SK-N-SH (cell line): ENCODE data around the gene TRPM6. TPM values are rescaled to one million over a fixed set of nuclear protein-coding genes. Genes with fewer than 3 reads are reported as not detected.

ENCODE experiments used
- CTCF ChIA-PET: fragments of 300-600, 350-600 bp; formaldehyde crosslinking; extraction: SDS; loops from one replicate; lab custom pipeline; 2021; lab: Yijun Ruan, JAX
- POLR2A ChIA-PET: fragments of 350-600 bp; sonication (Branson Sonifier 250); formaldehyde crosslinking; extraction: SDS; loops from one replicate; lab custom pipeline; 2020; ENCODE audit warnings: antibody characterized with exemption, inconsistent platforms; lab: Yijun Ruan, JAX
- DNase-seq: peaks from one replicate; pipeline ENCODE4 v3.0.0; 2012
- H2AFZ ChIP-seq: fragments of 200-600 bp; sonication (generic); 2 replicates; pipeline ENCODE4 v1.8.1; 2016; ENCODE audit warnings: antibody characterized with exemption, mild to moderate bottlenecking, low read depth
- H3F3A ChIP-seq: fragments of 200-600 bp; sonication (generic); replicated peaks from 2 replicates; pipeline ENCODE3; 2016; ENCODE audit warnings: antibody characterized with exemption, mild to moderate bottlenecking; ENCODE audit not compliant: insufficient read depth
- H3K27ac ChIP-seq, 2 experiments: fragments of 200-500 bp in 1 of 2; fragments of 200-600 bp in 1 of 2; sonication (Bioruptor generic) in 1 of 2; sonication (generic), shearing (Covaris generic) in 1 of 2; 2 replicates each; pipeline versions ENCODE4 v1.5.1 to v1.6.1; 2014 to 2016; ENCODE audit warnings: low read depth in 2 of 2, inconsistent platforms in 1 of 2, low read length in 1 of 2, mild to moderate bottlenecking in 1 of 2, mixed read lengths in 1 of 2
- H3K27me3 ChIP-seq: fragments of 200-600 bp; sonication (generic), shearing (Covaris generic); 2 replicates; pipeline ENCODE4 v1.6.1; 2016; ENCODE audit warnings: mixed run types; ENCODE audit not compliant: insufficient read depth
- H3K36me3 ChIP-seq, 2 experiments: fragments of 200-500 bp in 1 of 2; fragments of 200-600 bp in 1 of 2; sonication (Bioruptor generic) in 1 of 2; sonication (generic) in 1 of 2; replicated peaks in 1 of 2; 2 replicates each; pipeline versions ENCODE3 to v1.5.1; 2014 to 2016; ENCODE audit warnings: low read length in 1 of 2, mild to moderate bottlenecking in 1 of 2; ENCODE audit not compliant: insufficient read depth in 2 of 2, control insufficient read depth in 1 of 2
- H3K4me1 ChIP-seq, 2 experiments: fragments of 200-500 bp in 1 of 2; fragments of 200-600 bp in 1 of 2; sonication (Bioruptor generic) in 1 of 2; sonication (generic), shearing (Covaris generic) in 1 of 2; 2 replicates each; pipeline versions ENCODE4 v1.5.1 to v1.6.1; 2014 to 2016; ENCODE audit warnings: low read depth in 1 of 2, low read length in 1 of 2, mixed run types in 1 of 2; ENCODE audit not compliant: insufficient read depth in 2 of 2, control insufficient read depth in 1 of 2
- H3K4me2 ChIP-seq: fragments of 200-600 bp; sonication (generic), shearing (Covaris generic); 2 replicates; pipeline ENCODE4 v1.6.1; 2017; ENCODE audit warnings: mixed run types
- H3K4me3 ChIP-seq, 2 experiments: fragments of 200-500 bp in 1 of 2; fragments of 200-600 bp in 1 of 2; sonication (Bioruptor generic) in 1 of 2; sonication (generic), shearing (Covaris generic) in 1 of 2; 2 replicates each; pipeline versions ENCODE4 v1.5.1 to v1.8.1; 2014 to 2016; ENCODE audit warnings: low read depth in 2 of 2, inconsistent platforms in 1 of 2, low read length in 1 of 2, mild to moderate bottlenecking in 1 of 2, mixed read lengths in 1 of 2, moderate library complexity in 1 of 2
- H3K79me2 ChIP-seq: fragments of 200-600 bp; sonication (generic); 2 replicates; pipeline ENCODE4 v1.8.1; 2017; ENCODE audit warnings: mild to moderate bottlenecking; ENCODE audit not compliant: insufficient read depth
- H3K9ac ChIP-seq: fragments of 200-600 bp; sonication (generic); 2 replicates; pipeline ENCODE4 v1.6.1; 2017; ENCODE audit warnings: mixed run types
- H3K9me2 ChIP-seq: fragments of 200-600 bp; sonication (generic); 2 replicates; pipeline ENCODE4 v1.6.1; 2017; ENCODE audit warnings: mixed run types
- H3K9me3 ChIP-seq: fragments of 200-600 bp; sonication (generic); 2 replicates; pipeline ENCODE4 v1.6.1; 2017; ENCODE audit warnings: mixed run types, mild to moderate bottlenecking, moderate library complexity
- H4K20me1 ChIP-seq: fragments of 200-600 bp; sonication (generic); 2 replicates; pipeline ENCODE4 v1.6.1; 2017; ENCODE audit warnings: mild to moderate bottlenecking, mixed run types; ENCODE audit not compliant: insufficient read depth
- ELF1 ChIP-seq: IDR thresholded peaks from 2 replicates; pipeline ENCODE4 v1.4.0; 2012
- EP300 ChIP-seq, 2 experiments: IDR thresholded peaks; 2 replicates each; pipeline versions ENCODE4 v1.4.0 to v1.6.1; 2012; ENCODE audit warnings: borderline replicate concordance in 1 of 2, low read depth in 1 of 2, low read length in 1 of 2
- EZH2phosphoT487 ChIP-seq: fragments of 200-600 bp; sonication (generic); IDR thresholded peaks from 2 replicates; pipeline ENCODE4 v1.6.1; 2017; ENCODE audit warnings: low read depth, mixed run types, mild to moderate bottlenecking, antibody characterized with exemption, moderate library complexity, borderline replicate concordance
- FOXM1 ChIP-seq: IDR thresholded peaks from 2 replicates; pipeline ENCODE4 v1.4.0; 2012; ENCODE audit warnings: low read depth, mild to moderate bottlenecking
- GATA2 ChIP-seq: sonication (generic); formaldehyde crosslinking; IDR thresholded peaks from 2 replicates; pipeline ENCODE4 v1.5.0; 2020; ENCODE audit warnings: mild to moderate bottlenecking, missing genetic modification reagents
- NRF1 ChIP-seq: IDR thresholded peaks from 2 replicates; pipeline ENCODE4 v1.6.1; 2012; ENCODE audit warnings: low read depth, mild to moderate bottlenecking, low read length
- POLR2AphosphoS5 ChIP-seq: IDR thresholded peaks from 2 replicates; pipeline ENCODE4 v1.6.1; 2012; ENCODE audit warnings: low read depth, low read length
- RCOR1 ChIP-seq: fragments of 150-350 bp; IDR thresholded peaks from 2 replicates; pipeline ENCODE4 v1.6.1; 2017; ENCODE audit warnings: antibody characterized with exemption, low read length
- SMC3 ChIP-seq: IDR thresholded peaks from 2 replicates; pipeline ENCODE4 v1.6.1; 2012; ENCODE audit warnings: low read depth, low read length, improper control_type of control experiment
- TAF1 ChIP-seq: IDR thresholded peaks from 2 replicates; pipeline ENCODE4 v1.6.1; 2012; ENCODE audit warnings: low read depth, mild to moderate bottlenecking, low read length, moderate library complexity, borderline replicate concordance
- TCF12 ChIP-seq: IDR thresholded peaks from 2 replicates; pipeline ENCODE4 v1.4.0; 2012
- TEAD4 ChIP-seq: IDR thresholded peaks from 2 replicates; pipeline ENCODE4 v1.4.0; 2012; ENCODE audit warnings: mild to moderate bottlenecking, borderline replicate concordance; ENCODE audit not compliant: insufficient read depth
- YY1 ChIP-seq: IDR thresholded peaks from 2 replicates; pipeline ENCODE4 v1.4.0; 2012; ENCODE audit warnings: low read depth, mild to moderate bottlenecking
- WGBS: methylation state at CpG from one replicate; pipeline ENCODE4 v1.1.6; 2017; ENCODE audit warnings: low lambda C conversion rate; 5-methylcytosine and 5-hydroxymethylcytosine counted together
- polyA plus RNA-seq, 3 experiments: library from polyadenylated mRNA; depleted of rRNA; stranded (reverse); fragments of >200 nt; gene quantifications; 2 replicates each; pipeline ENCODE4 v1.2.3, GENCODE V29; 2012
- TF ChIP-seq, protein P1 (sequence below): fragments of 150-350 bp; IDR thresholded peaks from 2 replicates; pipeline ENCODE4 v1.6.1; 2016; ENCODE audit warnings: mild to moderate bottlenecking, low read depth, low read length
- TF ChIP-seq, protein P2 (sequence below): IDR thresholded peaks from 2 replicates; pipeline ENCODE4 v1.6.1; 2012; ENCODE audit warnings: mild to moderate bottlenecking, low read depth, low read length, moderate library complexity
- TF ChIP-seq, protein P3 (sequence below): IDR thresholded peaks from 2 replicates; pipeline ENCODE4 v1.4.0; 2012; ENCODE audit warnings: low read depth, borderline replicate concordance
- TF ChIP-seq, protein P4 (sequence below): fragments of 150-350 bp; IDR thresholded peaks from 2 replicates; pipeline ENCODE4 v1.6.1; 2017; ENCODE audit warnings: antibody characterized with exemption, low read length, low read depth, borderline replicate concordance

Gene TRPM6
- polyA plus RNA-seq, 1 of the 3 experiments (the other 2 are of a cell fraction) = 0.03 TPM

DNA sequence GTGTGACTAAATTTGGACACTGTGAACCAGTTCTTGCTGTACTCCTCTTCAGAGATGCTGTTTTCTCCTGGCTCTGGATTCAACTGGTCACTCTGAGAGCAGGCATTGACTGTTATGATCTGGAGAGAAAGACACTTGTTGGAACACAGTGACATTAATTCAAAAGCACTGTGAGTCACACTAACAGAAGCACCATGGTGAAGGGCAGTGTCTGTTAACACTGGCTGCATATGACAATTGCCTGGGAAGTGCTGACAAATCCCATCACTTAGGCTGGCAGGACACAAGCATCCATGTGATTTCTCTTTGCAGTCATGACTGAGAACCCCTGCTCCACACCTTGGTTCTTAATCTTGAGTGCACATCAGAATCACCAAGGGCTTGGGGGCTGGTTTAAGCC, 132.4 kb downstream of the TRPM6 start:
- no peak overlapping the region for H3K4me3 ChIP-seq
- no peaks in the 10 kb centered on the region for H3K36me3 ChIP-seq
- H3K9me3 ChIP-seq = no peaks in the 10 kb centered on the region
- no peak overlapping the region for H3K9ac ChIP-seq
- no peak for DNase-seq
- H3K27ac ChIP-seq = no peak overlapping the region
- H3F3A ChIP-seq = no peaks in the 10 kb centered on the region
- H3K79me2 ChIP-seq = no peaks in the 10 kb centered on the region
- TF ChIP-seq NRF1 = no peak
- no peak for TF ChIP-seq GATA2 (CRISPR knock-in tag)
- no peak for TF ChIP-seq TCF12
- TF ChIP-seq, protein P1, sequence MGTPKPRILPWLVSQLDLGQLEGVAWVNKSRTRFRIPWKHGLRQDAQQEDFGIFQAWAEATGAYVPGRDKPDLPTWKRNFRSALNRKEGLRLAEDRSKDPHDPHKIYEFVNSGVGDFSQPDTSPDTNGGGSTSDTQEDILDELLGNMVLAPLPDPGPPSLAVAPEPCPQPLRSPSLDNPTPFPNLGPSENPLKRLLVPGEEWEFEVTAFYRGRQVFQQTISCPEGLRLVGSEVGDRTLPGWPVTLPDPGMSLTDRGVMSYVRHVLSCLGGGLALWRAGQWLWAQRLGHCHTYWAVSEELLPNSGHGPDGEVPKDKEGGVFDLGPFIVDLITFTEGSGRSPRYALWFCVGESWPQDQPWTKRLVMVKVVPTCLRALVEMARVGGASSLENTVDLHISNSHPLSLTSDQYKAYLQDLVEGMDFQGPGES = no peak
- no peak for TF ChIP-seq FOXM1
- TF ChIP-seq TAF1 = no peak
- TF ChIP-seq YY1 = no peak
- no peak for TF ChIP-seq ELF1
- TF ChIP-seq EP300 (IDR thresholded peaks at IDR 0.05; ENCODE audit: borderline replicate concordance in 1 of 2, low read depth in 1 of 2, low read length in 1 of 2) = no peak
- no peak for TF ChIP-seq EZH2phosphoT487
- TF ChIP-seq SMC3 = no peak
- no peak for TF ChIP-seq TEAD4
- H3K27me3 ChIP-seq = no peaks in the 10 kb centered on the region
- H3K4me2 ChIP-seq = no peak overlapping the region
- H2AFZ ChIP-seq = no peak overlapping the region
- no peaks in the 10 kb centered on the region for H4K20me1 ChIP-seq
- POLR2A ChIA-PET = no interaction called here
- H3K4me1 ChIP-seq = no peaks in the 10 kb centered on the region
- no peaks in the 10 kb centered on the region for H3K9me2 ChIP-seq
- CTCF ChIA-PET = interaction anchor here (2.6 kb wide), 1 partner anchor 12 kb away, joined by 12 read pairs; no protein-coding TSS in a partner anchor

DNA sequence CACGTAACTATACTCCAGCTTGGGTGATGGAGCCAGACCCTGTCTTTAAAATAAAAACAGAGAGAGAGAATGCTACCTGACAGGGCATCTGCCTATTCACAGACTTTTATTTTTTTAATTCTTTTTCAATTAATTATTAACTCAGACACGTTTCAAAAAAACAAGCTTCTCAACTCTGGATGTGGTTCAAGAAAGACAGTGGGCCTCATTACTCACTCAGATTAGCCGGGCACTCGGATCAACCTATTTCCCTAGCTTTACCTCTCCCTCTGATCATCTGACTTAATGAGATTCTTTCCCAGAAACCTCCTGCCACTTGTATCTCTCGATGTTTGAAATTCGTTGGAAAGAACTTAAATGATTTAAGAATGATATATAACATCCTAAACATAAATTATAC, 134.1 kb downstream of the TRPM6 start:
- no peak overlapping the region for H3K4me3 ChIP-seq
- no peaks in the 10 kb centered on the region for H3K9me3 ChIP-seq
- H3F3A ChIP-seq = no peaks in the 10 kb centered on the region
- H3K9me2 ChIP-seq = no peaks in the 10 kb centered on the region
- no peak for DNase-seq
- H3K4me2 ChIP-seq = no peak overlapping the region
- TF ChIP-seq, protein P2, sequence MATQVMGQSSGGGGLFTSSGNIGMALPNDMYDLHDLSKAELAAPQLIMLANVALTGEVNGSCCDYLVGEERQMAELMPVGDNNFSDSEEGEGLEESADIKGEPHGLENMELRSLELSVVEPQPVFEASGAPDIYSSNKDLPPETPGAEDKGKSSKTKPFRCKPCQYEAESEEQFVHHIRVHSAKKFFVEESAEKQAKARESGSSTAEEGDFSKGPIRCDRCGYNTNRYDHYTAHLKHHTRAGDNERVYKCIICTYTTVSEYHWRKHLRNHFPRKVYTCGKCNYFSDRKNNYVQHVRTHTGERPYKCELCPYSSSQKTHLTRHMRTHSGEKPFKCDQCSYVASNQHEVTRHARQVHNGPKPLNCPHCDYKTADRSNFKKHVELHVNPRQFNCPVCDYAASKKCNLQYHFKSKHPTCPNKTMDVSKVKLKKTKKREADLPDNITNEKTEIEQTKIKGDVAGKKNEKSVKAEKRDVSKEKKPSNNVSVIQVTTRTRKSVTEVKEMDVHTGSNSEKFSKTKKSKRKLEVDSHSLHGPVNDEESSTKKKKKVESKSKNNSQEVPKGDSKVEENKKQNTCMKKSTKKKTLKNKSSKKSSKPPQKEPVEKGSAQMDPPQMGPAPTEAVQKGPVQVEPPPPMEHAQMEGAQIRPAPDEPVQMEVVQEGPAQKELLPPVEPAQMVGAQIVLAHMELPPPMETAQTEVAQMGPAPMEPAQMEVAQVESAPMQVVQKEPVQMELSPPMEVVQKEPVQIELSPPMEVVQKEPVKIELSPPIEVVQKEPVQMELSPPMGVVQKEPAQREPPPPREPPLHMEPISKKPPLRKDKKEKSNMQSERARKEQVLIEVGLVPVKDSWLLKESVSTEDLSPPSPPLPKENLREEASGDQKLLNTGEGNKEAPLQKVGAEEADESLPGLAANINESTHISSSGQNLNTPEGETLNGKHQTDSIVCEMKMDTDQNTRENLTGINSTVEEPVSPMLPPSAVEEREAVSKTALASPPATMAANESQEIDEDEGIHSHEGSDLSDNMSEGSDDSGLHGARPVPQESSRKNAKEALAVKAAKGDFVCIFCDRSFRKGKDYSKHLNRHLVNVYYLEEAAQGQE = no peak
- no peak for TF ChIP-seq POLR2AphosphoS5
- TF ChIP-seq NRF1 = no peak
- TF ChIP-seq, protein P3, sequence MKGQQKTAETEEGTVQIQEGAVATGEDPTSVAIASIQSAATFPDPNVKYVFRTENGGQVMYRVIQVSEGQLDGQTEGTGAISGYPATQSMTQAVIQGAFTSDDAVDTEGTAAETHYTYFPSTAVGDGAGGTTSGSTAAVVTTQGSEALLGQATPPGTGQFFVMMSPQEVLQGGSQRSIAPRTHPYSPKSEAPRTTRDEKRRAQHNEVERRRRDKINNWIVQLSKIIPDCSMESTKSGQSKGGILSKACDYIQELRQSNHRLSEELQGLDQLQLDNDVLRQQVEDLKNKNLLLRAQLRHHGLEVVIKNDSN = no peak
- TF ChIP-seq RCOR1 = no peak
- no peak for TF ChIP-seq GATA2 (CRISPR knock-in tag)
- TF ChIP-seq, protein P4, sequence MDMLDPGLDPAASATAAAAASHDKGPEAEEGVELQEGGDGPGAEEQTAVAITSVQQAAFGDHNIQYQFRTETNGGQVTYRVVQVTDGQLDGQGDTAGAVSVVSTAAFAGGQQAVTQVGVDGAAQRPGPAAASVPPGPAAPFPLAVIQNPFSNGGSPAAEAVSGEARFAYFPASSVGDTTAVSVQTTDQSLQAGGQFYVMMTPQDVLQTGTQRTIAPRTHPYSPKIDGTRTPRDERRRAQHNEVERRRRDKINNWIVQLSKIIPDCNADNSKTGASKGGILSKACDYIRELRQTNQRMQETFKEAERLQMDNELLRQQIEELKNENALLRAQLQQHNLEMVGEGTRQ = no peak
- ChIA-PET POLR2A (no interaction called here), CTCF (interaction anchor here (2.6 kb wide), 1 partner anchor 11 kb away, joined by 12 read pairs; no protein-coding TSS in a partner anchor)
- H4K20me1 ChIP-seq = no peaks in the 10 kb centered on the region
- H2AFZ ChIP-seq = no peak overlapping the region
- H3K4me1 ChIP-seq = no peaks in the 10 kb centered on the region
- H3K27ac ChIP-seq = no peak overlapping the region
- H3K79me2 ChIP-seq = no peaks in the 10 kb centered on the region
- H3K9ac ChIP-seq = no peak overlapping the region
- no peaks in the 10 kb centered on the region for H3K36me3 ChIP-seq
- 48% methylated on average over 6 of the region's 6 CpGs for WGBS
- H3K27me3 ChIP-seq = no peaks in the 10 kb centered on the region
